Astrocyte of the cerebellum (primary cell): Measurements from ENCODE around the gene SH2D3C.

Experiments used
- DNase-seq: peaks from one replicate; pipeline ENCODE4 v3.0.0-alpha.2; 2011; ENCODE audit warnings: low read depth
- H3K4me3 ChIP-seq: 2 replicates; pipeline ENCODE4 v1.5.1; 2011; ENCODE audit warnings: mild to moderate bottlenecking, low read depth, low read length, moderate library complexity
- in situ Hi-C: cut with HindIII; loops from 2 replicates; pipeline ENCODE4 v1.10.0; 2017; ENCODE audit warnings: low sequenced_read_pairs
- TF ChIP-seq, protein P1 (sequence below): IDR thresholded peaks from 2 replicates; pipeline ENCODE4 v1.5.1; 2012; ENCODE audit warnings: low read length, low read depth, moderate library complexity, mild to moderate bottlenecking; ENCODE audit errors: missing control alignments

Gene SH2D3C

DNA sequence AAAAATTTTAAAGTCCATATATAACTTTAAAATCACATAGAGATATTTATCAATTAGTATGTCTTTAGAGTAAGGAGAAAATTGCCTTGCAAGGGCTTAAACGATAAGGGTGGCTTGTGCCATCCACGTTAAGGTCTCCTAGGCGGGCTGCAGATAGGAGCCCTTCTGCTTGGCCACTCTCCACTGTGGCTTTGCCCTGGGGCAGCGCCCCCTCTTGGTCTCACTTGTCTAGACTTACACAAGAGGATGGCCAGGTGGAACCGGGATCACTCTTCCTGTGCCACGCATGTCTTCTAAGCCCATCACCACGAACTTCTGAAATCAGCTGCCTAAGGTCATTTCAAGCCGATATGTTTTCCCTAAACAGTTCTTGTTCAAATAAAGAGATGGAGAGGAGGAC, 27.2 kb upstream of the SH2D3C start:
- in situ Hi-C loops, result no loop called here
- TF ChIP-seq, protein P1, sequence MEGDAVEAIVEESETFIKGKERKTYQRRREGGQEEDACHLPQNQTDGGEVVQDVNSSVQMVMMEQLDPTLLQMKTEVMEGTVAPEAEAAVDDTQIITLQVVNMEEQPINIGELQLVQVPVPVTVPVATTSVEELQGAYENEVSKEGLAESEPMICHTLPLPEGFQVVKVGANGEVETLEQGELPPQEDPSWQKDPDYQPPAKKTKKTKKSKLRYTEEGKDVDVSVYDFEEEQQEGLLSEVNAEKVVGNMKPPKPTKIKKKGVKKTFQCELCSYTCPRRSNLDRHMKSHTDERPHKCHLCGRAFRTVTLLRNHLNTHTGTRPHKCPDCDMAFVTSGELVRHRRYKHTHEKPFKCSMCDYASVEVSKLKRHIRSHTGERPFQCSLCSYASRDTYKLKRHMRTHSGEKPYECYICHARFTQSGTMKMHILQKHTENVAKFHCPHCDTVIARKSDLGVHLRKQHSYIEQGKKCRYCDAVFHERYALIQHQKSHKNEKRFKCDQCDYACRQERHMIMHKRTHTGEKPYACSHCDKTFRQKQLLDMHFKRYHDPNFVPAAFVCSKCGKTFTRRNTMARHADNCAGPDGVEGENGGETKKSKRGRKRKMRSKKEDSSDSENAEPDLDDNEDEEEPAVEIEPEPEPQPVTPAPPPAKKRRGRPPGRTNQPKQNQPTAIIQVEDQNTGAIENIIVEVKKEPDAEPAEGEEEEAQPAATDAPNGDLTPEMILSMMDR, result peak; percentile 37
- no peak overlapping the region for H3K4me3 ChIP-seq
- no peak for DNase-seq

DNA sequence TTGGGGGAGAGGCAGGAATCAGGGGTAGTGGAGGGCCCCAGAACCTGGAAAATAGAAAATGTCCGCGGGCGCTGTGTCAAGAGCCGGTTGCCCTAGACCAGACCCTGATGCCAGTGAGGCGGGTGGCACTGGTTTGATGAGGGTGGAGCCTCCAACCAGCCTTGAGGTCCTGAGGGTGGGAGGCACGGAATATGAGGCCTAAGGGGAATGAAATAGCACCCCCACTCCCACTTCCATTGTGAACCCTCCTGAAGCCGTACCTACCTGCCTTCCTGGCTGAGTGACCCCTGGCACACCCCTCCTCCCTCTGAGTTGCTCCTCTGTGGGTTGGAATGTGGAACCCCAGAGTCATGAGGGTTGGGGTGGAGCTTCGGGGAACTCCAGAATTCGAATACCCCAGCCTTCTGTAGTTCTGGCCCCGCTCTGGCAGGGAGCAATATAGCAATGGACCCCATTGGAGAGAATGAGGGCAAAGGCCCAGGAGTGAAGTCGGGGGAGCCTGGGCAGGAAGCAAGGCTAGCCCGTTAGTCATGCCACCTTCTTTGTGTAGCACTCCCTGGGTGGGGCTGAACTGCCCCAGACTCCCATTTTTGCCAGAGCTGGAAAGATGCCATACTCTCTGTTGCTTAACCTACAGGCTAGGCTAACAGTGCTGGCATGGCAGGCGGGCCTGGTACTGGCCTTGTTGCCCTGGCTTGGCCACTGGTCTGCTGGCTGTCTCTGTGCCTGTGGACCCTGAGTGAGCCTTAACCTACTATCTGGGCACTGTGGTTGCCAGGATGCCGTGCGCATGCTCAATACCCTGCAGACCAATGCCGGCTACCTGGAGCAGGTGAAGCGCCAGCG, 25.3 kb upstream of the SH2D3C start:
- DNase-seq, result no peak
- H3K4me3 ChIP-seq, result peak overlapping the region; percentile 89
- TF ChIP-seq, protein P1, result no peak
- in situ Hi-C loops, result no loop called here

- DNase-seq, result peak; percentile 45
- peak within 1 kb of the TSS; percentile 89 for H3K4me3 ChIP-seq
- in situ Hi-C loops, result no loop called here
- TF ChIP-seq, protein P1, result no peak
Observed at GRCh38 chr9:127802576-127803443, 24.3 kb upstream of the SH2D3C start, which contains the start of gene FPGS. TSS of gene FPGS (plus strand) at chr9:127802882. CDS start at chr9:127802925, 43 bp downstream.

- in situ Hi-C loops, result no loop called here
- DNase-seq, result no peak
- TF ChIP-seq, protein P1, result peak; percentile 22
- H3K4me3 ChIP-seq, result peak overlapping the region; percentile 89
Observed at GRCh38 chr9:127801955-127802575, 23.6 kb upstream of the SH2D3C start.

DNA sequence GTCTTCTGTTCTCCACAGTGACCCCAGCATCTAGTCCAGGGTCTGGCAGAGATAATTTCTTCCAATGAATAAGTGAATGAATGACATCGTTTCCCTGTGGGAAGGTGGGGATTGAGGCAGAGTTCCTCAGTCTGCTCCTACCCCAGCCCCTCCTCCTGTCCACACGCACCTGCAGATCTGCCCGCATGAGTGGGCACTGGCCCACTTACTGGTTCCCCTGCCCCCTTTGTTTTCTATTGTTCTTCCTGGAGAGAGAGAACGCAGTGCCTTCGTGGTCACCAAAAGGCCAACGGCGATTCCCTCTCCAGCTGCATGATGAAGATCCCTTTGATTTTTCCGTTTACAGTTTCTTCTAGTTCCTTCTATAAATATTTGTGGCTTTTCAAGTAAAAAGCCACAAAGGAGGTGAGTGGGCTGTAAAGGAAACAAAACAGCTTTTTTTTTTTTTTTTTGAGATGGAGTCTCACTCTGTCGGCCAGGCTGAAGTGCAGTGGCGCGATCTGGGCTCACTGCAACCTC, 18.4 kb upstream of the SH2D3C start:
- H3K4me3 ChIP-seq, result no peak overlapping the region
- DNase-seq, result no peak
- in situ Hi-C loops, result no loop called here
- TF ChIP-seq, protein P1, result no peak

DNA sequence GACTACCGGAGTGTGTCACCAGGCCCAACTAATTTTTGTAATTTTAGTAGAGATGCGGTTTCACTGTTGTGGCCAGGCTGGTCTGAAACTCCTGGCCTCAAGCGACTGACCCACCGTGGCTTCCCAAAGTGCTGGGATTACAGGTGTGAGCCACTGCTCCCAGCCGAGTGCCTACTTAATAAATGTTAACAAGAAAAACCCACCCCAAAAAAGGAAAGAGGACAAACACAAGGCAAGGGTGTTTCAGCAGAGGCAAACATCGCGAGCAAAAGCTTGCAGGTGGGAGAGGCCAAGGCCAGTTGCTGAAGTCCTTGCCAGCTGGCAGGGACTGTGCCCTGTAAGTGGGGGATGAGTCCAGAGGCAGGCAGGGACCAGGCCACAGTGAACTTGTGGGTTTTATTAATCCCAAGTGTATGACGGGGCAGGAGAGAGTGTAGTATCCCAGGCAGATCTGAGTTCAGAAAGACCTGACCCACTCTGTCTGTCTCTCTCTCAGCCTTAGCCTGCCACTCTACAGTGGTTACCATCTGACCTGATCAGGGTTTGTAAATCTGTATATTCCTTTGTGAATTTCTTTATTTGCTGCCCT, 17.9 kb upstream of the SH2D3C start:
- in situ Hi-C loops, result no loop called here
- H3K4me3 ChIP-seq, result no peak overlapping the region
- no peak for DNase-seq
- TF ChIP-seq, protein P1, result no peak
